Measurements from ENCODE around the gene KCNMA1.
"Not testable (repeated sequence)": the region's sequence is repeated elsewhere in the genome, so short reads cannot be mapped to it uniquely, and the experiment has no call there.

KCNMA1 gene

GRCh38 chr10:77604941-77605351, 32.7 kb downstream of the KCNMA1 start:
- DNase-seq (ENCODE audit: low spot score), result no peak

- no peak for DNase-seq (ENCODE audit: low spot score)
Observed at GRCh38 chr10:77604063-77604462, 33.5 kb downstream of the KCNMA1 start.

- no peak for DNase-seq (ENCODE audit: low spot score)
Observed at GRCh38 chr10:77603534-77603927, 34.1 kb downstream of the KCNMA1 start.

GRCh38 chr10:77602913-77603533, 34.6 kb downstream of the KCNMA1 start:
- DNase-seq (ENCODE audit: low spot score), result no peak

DNA sequence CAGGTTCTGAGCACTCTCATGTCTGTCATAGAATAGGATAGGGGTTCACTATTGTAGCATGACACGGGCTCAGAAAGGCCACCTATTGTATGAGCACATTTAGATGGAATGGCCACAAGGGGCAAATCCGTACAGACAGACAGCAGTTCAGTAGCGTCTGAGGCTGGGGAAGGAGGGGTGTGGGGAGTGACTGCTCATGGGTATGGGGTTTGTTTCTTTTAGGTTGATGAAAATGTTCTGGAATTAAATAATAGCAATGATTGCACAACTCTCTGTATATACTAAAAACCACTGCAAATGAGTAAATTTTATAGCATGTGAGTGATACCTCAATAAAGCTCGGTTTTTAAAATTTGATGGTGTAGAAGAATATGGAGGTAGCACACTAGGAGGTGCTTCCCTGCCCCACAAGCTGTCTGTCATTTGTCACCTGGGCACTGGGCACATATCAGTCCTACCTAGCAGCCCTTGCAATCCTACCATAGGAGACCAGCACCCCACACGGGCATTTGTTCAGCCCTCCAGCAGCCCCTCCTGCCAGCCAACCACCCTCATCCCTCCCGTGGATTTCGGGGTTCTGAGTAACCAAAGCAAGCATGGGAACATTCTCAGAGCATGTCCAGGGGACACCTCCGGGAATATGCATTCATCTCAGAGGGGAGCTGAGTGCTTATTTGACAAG, 35.2 kb downstream of the KCNMA1 start:
- peak; percentile 42 for DNase-seq (ENCODE audit: low spot score)

- peak; percentile 32 for DNase-seq (ENCODE audit: low spot score)
Observed at GRCh38 chr10:77601488-77601887, 36.1 kb downstream of the KCNMA1 start.

GRCh38 chr10:77600640-77601039, 37.0 kb downstream of the KCNMA1 start:
- DNase-seq (ENCODE audit: low spot score), result no peak

- no peak for DNase-seq (ENCODE audit: low spot score)
Observed at GRCh38 chr10:77599651-77600050, 38.0 kb downstream of the KCNMA1 start.

DNA sequence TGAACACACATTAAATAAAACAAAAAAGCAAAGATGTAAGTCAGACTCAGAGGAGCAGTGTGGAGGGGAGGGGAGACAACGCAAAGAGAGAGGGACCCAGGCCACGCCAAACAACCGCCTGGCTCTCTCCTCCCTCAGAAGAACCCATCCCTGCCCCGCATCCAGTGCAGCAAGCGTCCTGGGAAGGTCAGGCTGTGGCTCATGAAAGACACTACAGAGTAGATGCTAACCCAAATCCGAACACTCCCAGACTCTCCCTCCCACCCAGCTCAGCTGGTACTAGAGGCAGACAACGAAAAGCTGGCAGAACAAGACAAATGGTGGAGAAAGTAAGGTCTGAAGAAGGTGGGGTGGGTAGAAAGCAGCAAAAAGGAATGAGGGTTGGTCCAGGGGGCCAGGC, 39.0 kb downstream of the KCNMA1 start:
- no peak for DNase-seq (ENCODE audit: low spot score)

DNA sequence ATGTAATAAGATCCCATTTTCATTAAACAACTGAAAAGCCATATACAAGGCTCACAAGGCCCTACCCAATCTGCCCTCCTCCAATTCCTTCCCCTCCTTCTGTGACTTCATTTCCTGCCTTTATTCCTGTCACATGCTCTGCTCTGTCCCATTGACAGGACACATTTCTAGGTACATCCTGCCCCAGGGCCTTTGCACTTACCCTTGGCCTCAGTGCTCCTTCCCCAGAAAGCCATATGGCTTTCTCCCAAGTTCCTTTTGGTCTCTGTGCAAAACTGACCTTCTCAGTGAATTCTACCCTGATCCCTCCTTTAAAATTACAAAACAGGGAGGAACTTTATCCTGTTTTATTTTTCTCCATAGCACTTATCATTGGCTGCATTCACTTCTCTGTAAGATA, 40.0 kb downstream of the KCNMA1 start:
- no peak for DNase-seq (ENCODE audit: low spot score)

GRCh38 chr10:77594471-77594783, 43.2 kb downstream of the KCNMA1 start:
- no peak for DNase-seq (ENCODE audit: low spot score)

DNA sequence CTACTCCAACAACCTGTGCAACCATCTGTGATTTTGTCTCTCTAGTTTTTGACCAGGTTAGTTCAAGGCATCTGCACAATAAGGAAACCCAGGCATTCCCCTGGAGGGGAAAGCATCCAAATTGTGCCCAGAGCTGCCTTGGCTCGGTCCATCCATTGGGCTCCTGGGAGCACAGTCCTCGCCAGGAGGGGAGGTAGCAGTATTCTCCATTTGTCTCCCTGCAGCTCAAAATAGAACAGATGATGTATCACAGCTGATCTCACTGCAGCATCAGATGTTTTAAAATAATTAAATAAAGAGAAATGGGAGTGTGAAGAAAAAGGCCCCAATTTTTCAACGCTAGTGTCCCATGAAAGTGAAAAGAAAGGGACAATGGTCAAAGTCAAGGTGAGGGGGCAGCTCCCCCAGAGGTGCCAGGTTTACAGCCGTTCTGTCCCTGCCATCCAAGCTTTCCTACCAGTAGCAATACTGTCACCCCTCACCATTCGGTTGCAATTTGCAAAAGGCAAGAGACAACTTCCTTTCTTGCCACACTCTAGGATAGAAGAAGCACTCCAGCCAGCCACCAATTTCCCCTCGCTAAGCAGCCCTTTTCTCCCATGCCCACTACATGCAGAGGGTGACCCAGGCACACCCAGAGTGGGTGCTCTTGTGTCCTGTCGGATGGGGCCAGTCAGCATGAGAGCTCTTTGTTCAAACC, 43.7 kb downstream of the KCNMA1 start:
- DNase-seq (ENCODE audit: low spot score), result no peak

GRCh38 chr10:77592946-77593636, 44.5 kb downstream of the KCNMA1 start:
- peak; percentile 93 for DNase-seq (ENCODE audit: low spot score)

- no peak for DNase-seq (ENCODE audit: low spot score)
Observed at GRCh38 chr10:77592510-77592909, 45.1 kb downstream of the KCNMA1 start.

DNA sequence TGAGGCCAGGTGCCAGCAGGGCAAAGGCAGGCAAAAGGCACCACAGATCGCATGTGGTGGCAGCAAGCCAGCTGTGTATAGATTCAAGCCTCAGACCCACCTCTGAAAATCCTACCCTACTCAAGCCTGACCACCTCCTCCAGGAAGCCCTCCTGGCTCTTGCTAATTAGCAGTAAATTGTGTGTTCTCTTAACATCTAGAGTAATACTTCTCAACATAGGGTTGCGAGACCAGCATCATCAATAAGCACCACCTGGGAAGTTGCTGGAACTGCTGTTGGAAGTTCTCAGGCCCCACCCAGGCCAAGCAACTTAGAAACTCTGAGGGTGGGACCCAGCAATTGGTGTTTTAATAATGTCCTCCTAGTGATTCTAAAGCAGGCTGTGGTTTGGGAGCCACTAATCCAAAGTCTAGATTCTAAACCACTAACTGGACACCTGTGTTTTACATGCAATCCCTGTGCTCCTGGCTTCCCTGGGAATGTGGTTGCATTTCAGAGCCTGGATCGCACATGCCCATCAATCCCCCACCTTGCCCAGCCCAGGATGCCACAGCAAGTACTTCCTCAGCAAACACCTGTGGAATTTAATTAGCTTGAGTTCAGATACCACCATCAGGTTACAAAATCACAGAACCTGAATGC, 46.2 kb downstream of the KCNMA1 start:
- no peak for DNase-seq (ENCODE audit: low spot score)

- DNase-seq (ENCODE audit: low spot score), result no peak
Observed at GRCh38 chr10:77590344-77591237, 47.0 kb downstream of the KCNMA1 start.

GRCh38 chr10:77589703-77590102, 47.9 kb downstream of the KCNMA1 start:
- not testable (repeated sequence) for DNase-seq (ENCODE audit: low spot score)

- no peak for DNase-seq (ENCODE audit: low spot score)
Observed at GRCh38 chr10:77588886-77589285, 48.7 kb downstream of the KCNMA1 start.

DNA sequence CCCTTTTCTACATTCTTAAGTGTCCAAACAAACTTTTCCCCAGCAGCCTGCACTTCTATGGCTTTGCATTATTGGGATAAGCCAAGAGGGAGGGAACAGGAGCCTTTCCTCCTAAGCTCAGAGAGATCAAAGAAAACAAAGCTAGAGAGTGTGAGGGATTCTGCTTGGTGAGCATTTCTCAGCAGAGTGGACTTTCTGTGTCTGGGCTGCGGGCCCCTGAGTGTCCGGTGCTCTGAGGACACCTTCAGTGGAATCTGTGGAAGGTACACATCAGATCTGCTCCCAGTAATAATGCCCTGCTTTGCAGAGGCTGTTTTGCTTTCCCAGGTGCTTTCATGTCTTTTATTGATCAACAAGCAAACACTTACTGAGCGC, 50.2 kb downstream of the KCNMA1 start:
- DNase-seq (ENCODE audit: low spot score), result no peak

GRCh38 chr10:77586719-77587415, 50.7 kb downstream of the KCNMA1 start:
- DNase-seq (ENCODE audit: low spot score), result peak; percentile 68

DNA sequence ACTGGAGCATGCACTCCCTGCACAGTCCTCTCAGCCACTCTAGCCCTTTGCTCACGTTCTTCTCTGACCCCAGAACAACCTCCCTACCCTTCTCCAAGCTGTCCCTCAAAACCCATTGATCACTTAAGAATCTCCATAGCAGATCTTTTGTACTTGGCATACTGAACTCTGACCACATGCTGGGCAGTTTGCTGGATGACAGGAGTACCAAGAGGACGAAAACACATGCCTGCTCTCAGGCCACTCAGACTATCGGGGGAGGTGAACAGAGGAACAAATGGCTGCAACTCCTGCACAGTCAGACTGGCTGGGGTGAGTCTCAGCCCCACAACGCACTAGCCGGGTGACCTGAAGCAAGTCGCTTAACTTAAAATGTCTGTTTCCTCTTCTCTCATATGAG, 52.7 kb downstream of the KCNMA1 start:
- no peak for DNase-seq (ENCODE audit: low spot score)
